Hepatocyte (in vitro differentiated cells): Measurements from ENCODE around the gene MED15. TPM values are rescaled to one million over a fixed set of nuclear protein-coding genes. Genes with fewer than 3 reads are reported as not detected.

Source experiments
- DNase-seq: peaks from one replicate; pipeline ENCODE4 v3.0.0-alpha.2; 2016; ENCODE audit warnings: low spot score
- H2AFZ ChIP-seq: fragments of 200-600 bp; sonication (generic); 2 replicates; pipeline ENCODE4 v1.6.0; 2016; ENCODE audit warnings: antibody characterized with exemption, mild to moderate bottlenecking
- H3K27ac ChIP-seq: fragments of 200-600 bp; sonication (generic); 2 replicates; pipeline ENCODE4 v1.5.1; 2016; ENCODE audit warnings: mild to moderate bottlenecking
- H3K27me3 ChIP-seq: fragments of 200-600 bp; sonication (generic); 2 replicates; pipeline ENCODE4 v1.6.1; 2016
- H3K36me3 ChIP-seq: fragments of 200-600 bp; sonication (generic); replicated peaks from 2 replicates; pipeline ENCODE4 v1.5.1; 2016; ENCODE audit warnings: low read depth; ENCODE audit not compliant: insufficient read depth
- H3K4me1 ChIP-seq: fragments of 200-600 bp; sonication (generic); 2 replicates; pipeline ENCODE4 v1.5.1; 2016; ENCODE audit warnings: mild to moderate bottlenecking, moderate library complexity; ENCODE audit not compliant: insufficient read depth
- H3K4me2 ChIP-seq: fragments of 200-600 bp; sonication (generic); 2 replicates; pipeline ENCODE4 v1.6.0; 2016
- H3K4me3 ChIP-seq: fragments of 200-600 bp; sonication (generic); 2 replicates; pipeline ENCODE4 v1.5.1; 2016; ENCODE audit warnings: mild to moderate bottlenecking
- H3K79me2 ChIP-seq: fragments of 200-600 bp; sonication (generic); 2 replicates; pipeline ENCODE4 v1.6.0; 2017; ENCODE audit warnings: mild to moderate bottlenecking
- H3K9me2 ChIP-seq: fragments of 200-600 bp; sonication (generic); replicated peaks from 2 replicates; pipeline ENCODE4 v1.6.0; 2017; ENCODE audit warnings: mild to moderate bottlenecking; ENCODE audit not compliant: insufficient read depth
- H3K9me3 ChIP-seq: fragments of 200-600 bp; sonication (generic); 2 replicates; pipeline ENCODE4 v1.5.1; 2016; ENCODE audit warnings: low read depth, mild to moderate bottlenecking
- H4K20me1 ChIP-seq: fragments of 200-600 bp; sonication (generic); 2 replicates; pipeline ENCODE4 v1.6.0; 2016; ENCODE audit warnings: mild to moderate bottlenecking; ENCODE audit not compliant: insufficient read depth, poor library complexity, severe bottlenecking
- EZH2 ChIP-seq: fragments of 200-600 bp; sonication (generic); IDR thresholded peaks from 2 replicates; pipeline ENCODE4 v1.6.1; 2016; ENCODE audit warnings: antibody characterized with exemption, mild to moderate bottlenecking, borderline replicate concordance
- EZH2phosphoT487 ChIP-seq: fragments of 200-600 bp; sonication (generic); IDR thresholded peaks from one replicate; pipeline ENCODE4 v1.6.1; 2018; ENCODE audit warnings: antibody characterized with exemption, mild to moderate bottlenecking, low read depth, moderate library complexity; ENCODE audit not compliant: unreplicated experiment, severe bottlenecking
- WGBS: methylation state at CpG from one replicate; pipeline ENCODE4 v1.1.6; 2016; ENCODE audit warnings: low lambda C conversion rate; ENCODE audit errors: missing lambda C conversion rate; 5-methylcytosine and 5-hydroxymethylcytosine counted together
- polyA plus RNA-seq: library from polyadenylated mRNA; unstranded; fragments of >200 nt; fragmentation: Nextera tagmentation; extraction: Ambion mirVana; gene quantifications from 2 replicates; pipeline ENCODE4 v1.2.1, GENCODE V29; 2016
- total RNA-seq: library from RNA; depleted of rRNA; stranded (reverse); fragments of >200 nt; gene quantifications from 2 replicates; pipeline ENCODE4 v1.2.3, GENCODE V29; 2014
- TF ChIP-seq, protein P1 (sequence below): fragments of 200-600 bp; sonication (generic); IDR thresholded peaks from 2 replicates; pipeline ENCODE4 v1.5.1; 2016; ENCODE audit warnings: antibody characterized with exemption, mild to moderate bottlenecking; ENCODE audit not compliant: poor library complexity

Gene MED15
- total and polyA plus RNA-seq, 2 experiments from 2014 or later = 31.5 to 53.1 TPM

DNA sequence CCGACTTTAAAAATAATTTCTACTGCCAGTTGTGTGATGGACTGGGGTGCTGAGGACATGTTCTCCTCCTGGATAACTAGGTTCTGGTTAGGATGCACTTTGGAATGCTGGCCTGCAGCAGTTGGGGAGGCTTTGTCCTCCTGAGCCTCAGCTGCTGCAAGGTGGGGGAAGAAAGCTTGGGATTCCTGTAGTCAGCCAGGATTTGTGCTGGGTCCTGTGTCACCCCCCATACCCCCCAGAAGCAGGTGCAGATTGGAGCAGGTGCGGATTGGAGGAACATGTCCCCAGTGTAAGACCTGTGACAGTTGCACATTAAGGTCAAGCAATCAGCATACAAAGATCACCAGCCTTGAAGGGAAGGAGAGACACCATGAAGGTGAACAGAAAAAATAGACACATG lies 51.1 kb downstream of the MED15 start:
- H3K36me3 ChIP-seq = peaks cover 6% of the 10 kb centered on the region

DNA sequence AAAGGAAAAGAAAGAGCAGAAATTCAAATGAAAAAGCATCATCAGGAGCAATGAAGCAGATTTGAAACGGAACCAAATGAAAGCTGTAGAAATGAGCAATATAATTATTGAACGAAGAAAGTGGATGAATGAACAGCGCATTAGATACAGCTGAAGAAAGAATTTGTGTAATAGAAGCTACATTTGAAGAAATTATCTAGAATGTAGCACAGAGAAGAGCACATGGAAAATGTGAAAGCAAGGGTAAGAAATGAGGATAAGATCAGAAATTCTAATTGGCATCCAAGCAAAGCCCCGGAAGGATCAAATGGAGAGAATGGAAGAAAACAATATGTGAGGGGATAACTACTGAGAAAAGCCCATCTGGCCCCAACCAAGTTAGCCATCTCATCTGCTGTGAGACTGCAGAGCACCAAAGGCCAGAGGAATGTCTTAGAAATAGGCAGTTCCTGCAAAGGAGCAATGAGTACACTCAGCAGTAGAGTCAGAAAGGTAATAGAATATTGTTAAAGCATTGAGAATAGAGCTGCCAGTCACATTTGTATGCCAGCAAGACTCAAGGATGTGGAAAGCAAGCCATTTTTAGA lies 51.9 kb downstream of the MED15 start:
- DNase-seq = no peak
- Histone ChIP-seq H3K79me2 (peaks cover 63% of the 10 kb centered on the region), H2AFZ (no peak overlapping the region), H3K9me3 (no peaks in the 10 kb centered on the region), H3K9me2 (no peaks in the 10 kb centered on the region), H4K20me1 (no peaks in the 10 kb centered on the region), H3K4me2 (no peak overlapping the region), H3K27ac (no peak overlapping the region), H3K36me3 (peaks cover 6% of the 10 kb centered on the region), H3K4me1 (no peaks in the 10 kb centered on the region), H3K4me3 (no peak overlapping the region), H3K27me3 (no peaks in the 10 kb centered on the region)
- no peak for TF ChIP-seq EZH2phosphoT487
- no peak for TF ChIP-seq EZH2
- TF ChIP-seq, protein P1, sequence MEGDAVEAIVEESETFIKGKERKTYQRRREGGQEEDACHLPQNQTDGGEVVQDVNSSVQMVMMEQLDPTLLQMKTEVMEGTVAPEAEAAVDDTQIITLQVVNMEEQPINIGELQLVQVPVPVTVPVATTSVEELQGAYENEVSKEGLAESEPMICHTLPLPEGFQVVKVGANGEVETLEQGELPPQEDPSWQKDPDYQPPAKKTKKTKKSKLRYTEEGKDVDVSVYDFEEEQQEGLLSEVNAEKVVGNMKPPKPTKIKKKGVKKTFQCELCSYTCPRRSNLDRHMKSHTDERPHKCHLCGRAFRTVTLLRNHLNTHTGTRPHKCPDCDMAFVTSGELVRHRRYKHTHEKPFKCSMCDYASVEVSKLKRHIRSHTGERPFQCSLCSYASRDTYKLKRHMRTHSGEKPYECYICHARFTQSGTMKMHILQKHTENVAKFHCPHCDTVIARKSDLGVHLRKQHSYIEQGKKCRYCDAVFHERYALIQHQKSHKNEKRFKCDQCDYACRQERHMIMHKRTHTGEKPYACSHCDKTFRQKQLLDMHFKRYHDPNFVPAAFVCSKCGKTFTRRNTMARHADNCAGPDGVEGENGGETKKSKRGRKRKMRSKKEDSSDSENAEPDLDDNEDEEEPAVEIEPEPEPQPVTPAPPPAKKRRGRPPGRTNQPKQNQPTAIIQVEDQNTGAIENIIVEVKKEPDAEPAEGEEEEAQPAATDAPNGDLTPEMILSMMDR = no peak
- 88% methylated on average over 4 of the region's 4 CpGs for WGBS

More for the DNA sequence above, 51.1 kb downstream of the MED15 start:
- Histone ChIP-seq H3K27ac (no peak overlapping the region), H2AFZ (no peak overlapping the region), H3K79me2 (peaks cover 69% of the 10 kb centered on the region), H3K4me3 (no peak overlapping the region), H3K4me1 (peaks cover 5% of the 10 kb centered on the region), H3K27me3 (no peaks in the 10 kb centered on the region), H3K9me2 (no peaks in the 10 kb centered on the region), H3K9me3 (no peaks in the 10 kb centered on the region), H3K4me2 (no peak overlapping the region), H4K20me1 (no peaks in the 10 kb centered on the region)
- WGBS = 96% methylated on average over 2 of the region's 2 CpGs
- no peak for DNase-seq
- no peak for TF ChIP-seq EZH2phosphoT487
- TF ChIP-seq, protein P1 = no peak
- no peak for TF ChIP-seq EZH2

DNA sequence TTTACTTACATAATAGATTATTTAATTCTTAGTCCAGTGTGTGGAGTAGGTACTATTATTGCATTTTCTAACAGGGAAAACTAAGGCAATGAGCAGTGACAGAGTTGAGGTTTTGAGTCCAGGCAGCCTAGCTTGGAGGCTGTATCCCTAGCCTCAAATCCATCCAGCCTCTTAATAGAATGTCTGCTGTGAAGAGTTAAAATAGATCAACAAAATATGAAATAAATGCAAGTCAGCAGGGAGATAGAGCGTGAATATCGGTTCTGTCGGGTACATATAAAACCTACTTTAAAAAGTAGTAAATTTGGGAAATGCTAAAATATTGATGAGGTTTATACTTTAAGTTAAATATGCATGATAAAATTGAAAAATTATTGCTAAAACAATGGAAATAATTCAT lies 53.3 kb downstream of the MED15 start:
- Histone ChIP-seq H3K4me1 (no peaks in the 10 kb centered on the region), H3K27me3 (no peaks in the 10 kb centered on the region), H3K36me3 (peaks cover 6% of the 10 kb centered on the region), H3K79me2 (peaks cover 52% of the 10 kb centered on the region), H2AFZ (no peak overlapping the region), H3K4me2 (no peak overlapping the region), H4K20me1 (no peaks in the 10 kb centered on the region), H3K4me3 (no peak overlapping the region), H3K9me3 (no peaks in the 10 kb centered on the region), H3K27ac (no peak overlapping the region), H3K9me2 (no peaks in the 10 kb centered on the region)
- no peak for DNase-seq
- TF ChIP-seq, protein P1 = no peak
- no peak for TF ChIP-seq EZH2
- TF ChIP-seq EZH2phosphoT487 = no peak
- 98% methylated on average over 3 of the region's 3 CpGs for WGBS

DNA sequence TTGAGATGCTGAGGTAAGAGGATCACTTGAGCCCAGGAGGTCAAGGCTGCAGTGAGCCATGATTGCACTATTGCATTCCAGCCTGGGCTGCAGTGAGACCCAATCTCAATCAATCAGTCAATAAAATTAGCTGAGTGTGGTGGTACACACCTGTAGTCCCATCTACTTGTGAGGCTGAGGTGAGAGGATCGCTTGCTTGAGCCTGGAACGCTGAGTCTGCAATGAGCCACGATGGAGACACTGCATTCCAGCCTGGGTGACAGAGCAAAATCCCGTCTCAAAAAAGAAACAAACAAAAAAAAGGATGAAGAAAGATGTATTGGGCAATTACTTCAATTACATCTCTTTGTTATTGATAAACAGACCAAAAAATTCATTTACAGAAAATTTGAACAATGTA lies 54.5 kb downstream of the MED15 start:
- H3K9me2 ChIP-seq = no peaks in the 10 kb centered on the region
- no peak overlapping the region for H3K4me2 ChIP-seq
- peaks cover 40% of the 10 kb centered on the region for H3K79me2 ChIP-seq
- H3K9me3 ChIP-seq = no peaks in the 10 kb centered on the region
- DNase-seq = no peak
- H3K36me3 ChIP-seq = peaks cover 6% of the 10 kb centered on the region
- H3K27ac ChIP-seq = no peak overlapping the region
- no peak overlapping the region for H2AFZ ChIP-seq
- WGBS = 91% methylated on average over 4 of the region's 4 CpGs
- peaks cover 3% of the 10 kb centered on the region for H4K20me1 ChIP-seq
- no peaks in the 10 kb centered on the region for H3K27me3 ChIP-seq
- peaks cover 9% of the 10 kb centered on the region for H3K4me1 ChIP-seq
- H3K4me3 ChIP-seq = no peak overlapping the region
- TF ChIP-seq, protein P1 = no peak
- TF ChIP-seq EZH2phosphoT487 (no peak), EZH2 (no peak)
